ENCODE data around the gene ATP5MC3. TPM values are rescaled to one million over a fixed set of nuclear protein-coding genes. Genes with fewer than 3 reads are reported as not detected.
A peak's percentile ranks its signal among the peaks of the same experiment; 100 is the strongest.
"Not testable (repeated sequence)": the region's sequence is repeated elsewhere in the genome, so short reads cannot be mapped to it uniquely, and the experiment has no call there.

ATP5MC3 gene
- total RNA-seq (10 to 100 TPM; 89.7 to 89.9 TPM), polyA plus RNA-seq (100 to 1,000 TPM; 146 to 238 TPM)
- long read RNA-seq, donor 1, full-length matches to known transcripts, result 43 of 48 reads
- long read RNA-seq, donor 1, partial matches to known transcripts, result 0 of 48 reads
- long read RNA-seq, donor 1, other reads (novel, unspliced or antisense), result 5 of 48 reads
- long read RNA-seq, donor 2, full-length matches to known transcripts, result 20 of 21 reads
- long read RNA-seq, donor 2, partial matches to known transcripts, result 1 of 21 reads
- long read RNA-seq, donor 2, other reads (novel, unspliced or antisense), result 0 of 21 reads

DNA sequence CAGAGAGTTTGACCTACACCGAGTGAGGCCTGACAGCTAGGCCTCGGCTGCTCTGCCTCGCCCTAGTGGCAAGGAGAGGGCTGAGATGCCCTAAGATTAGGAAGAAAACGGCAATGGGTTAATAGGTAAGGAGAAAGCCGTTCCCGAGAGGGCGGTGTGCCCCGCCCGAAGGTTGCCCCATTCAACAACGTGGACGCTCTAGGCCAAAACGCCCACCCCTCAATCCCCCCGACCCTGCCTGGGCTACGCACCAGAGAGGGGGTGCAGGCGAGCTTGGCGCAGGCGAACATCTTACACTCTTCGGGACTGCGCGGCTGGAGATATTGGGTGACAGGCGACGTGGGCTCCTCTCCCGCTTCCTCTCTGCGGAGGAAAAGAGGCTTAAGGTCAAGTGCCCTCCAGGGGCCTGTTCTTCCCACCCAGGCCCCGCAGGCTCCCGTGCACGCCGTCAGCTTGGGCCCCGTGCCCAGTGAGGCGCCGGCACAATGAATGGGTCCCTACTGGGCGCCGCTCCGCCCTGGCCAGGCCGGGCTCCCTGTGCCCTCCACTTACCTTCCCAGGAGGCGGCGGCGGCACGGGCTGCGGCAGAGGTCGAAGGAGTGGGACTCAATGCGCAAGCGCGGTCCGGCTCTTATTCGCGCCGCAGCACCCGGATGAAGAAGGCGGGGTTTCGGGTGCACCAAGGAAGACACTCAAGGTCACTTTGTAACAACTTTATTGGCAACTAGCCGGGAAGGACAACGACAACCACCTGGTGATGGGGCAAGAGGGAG lies at the start of gene ATP5MC3:
ATP5MC3 (minus strand) TSS at position 607 of the 773 bp plus-strand sequence; CDS start at position 290, 317 bp downstream.
- H3K27ac ChIP-seq (ENCODE audit: low read depth in 1 of 2, low read length in 2 of 2), result peak within 1 kb of the TSS; percentile 49 to 65

DNA sequence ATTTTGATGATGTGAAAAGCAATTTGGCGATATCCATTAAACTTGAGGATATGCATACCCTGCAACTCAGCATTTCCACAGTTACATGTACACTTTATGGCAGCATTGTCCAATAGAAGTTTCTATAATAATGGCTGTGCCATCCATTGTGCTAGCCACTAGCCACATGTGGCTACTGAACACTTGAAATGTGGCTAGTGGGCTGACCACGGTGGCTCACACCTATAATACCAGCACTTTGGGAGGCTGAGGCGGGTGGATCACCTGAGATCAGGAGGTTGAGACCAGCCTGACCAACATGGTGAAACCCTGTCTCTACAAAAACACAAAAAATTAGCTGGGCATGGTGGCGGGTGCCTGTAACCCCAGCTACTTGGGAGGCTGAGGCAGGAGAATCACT lies 47.1 kb upstream of the ATP5MC3 start:
- H3K4me3 ChIP-seq (ENCODE audit: low read length in 2 of 2); H3K36me3 ChIP-seq (ENCODE audit: control insufficient read depth in 1 of 2, insufficient read depth in 2 of 2, low read length in 1 of 2); DNase-seq; ATAC-seq (ENCODE audit: low FRiP score); H3K27ac ChIP-seq (ENCODE audit: low read depth in 1 of 2, low read length in 2 of 2); intact Hi-C loops (cut with DNase I); H3K27me3 ChIP-seq (ENCODE audit: control insufficient read depth in 1 of 2, insufficient read depth in 2 of 2, low read length in 1 of 2); H3K4me1 ChIP-seq (ENCODE audit: control insufficient read depth in 1 of 2, insufficient read depth in 2 of 2, low read length in 2 of 2); H3K9me3 ChIP-seq (ENCODE audit: control insufficient read depth, low read length): not testable (repeated sequence)
- 72 to 73% methylated on average over 4 of the region's 4 CpGs for WGBS, 2 donors

More for the DNA sequence above, at the start of gene ATP5MC3:
- Histone ChIP-seq H3K4me1 (ENCODE audit: control insufficient read depth in 1 of 2, insufficient read depth in 2 of 2, low read length in 2 of 2) (no peaks in the 10 kb centered on the region), H3K36me3 (ENCODE audit: control insufficient read depth in 1 of 2, insufficient read depth in 2 of 2, low read length in 1 of 2) (peaks cover 0 to 4% of the 10 kb centered on the region in 2 donors), H3K9me3 (ENCODE audit: control insufficient read depth, low read length) (no peaks in the 10 kb centered on the region), H3K4me3 (ENCODE audit: low read length in 2 of 2) (peak within 1 kb of the TSS; percentile 38 to 79), H3K27me3 (ENCODE audit: control insufficient read depth in 1 of 2, insufficient read depth in 2 of 2, low read length in 1 of 2) (no peaks in the 10 kb centered on the region)
- peak; percentile 97 for ATAC-seq (ENCODE audit: low FRiP score)
- peak; percentile 96 to 98 for DNase-seq
- WGBS, 2 donors, result 1 to 2% methylated on average over 48 to 53 of the region's 53 CpGs
- intact Hi-C loops (cut with DNase I), result loop anchor here in 1 of 2 donors (10.0 kb wide), 1 partner anchor 914 kb away; the partner anchor contains the start of genes HOXD12 and HOXD13

DNA sequence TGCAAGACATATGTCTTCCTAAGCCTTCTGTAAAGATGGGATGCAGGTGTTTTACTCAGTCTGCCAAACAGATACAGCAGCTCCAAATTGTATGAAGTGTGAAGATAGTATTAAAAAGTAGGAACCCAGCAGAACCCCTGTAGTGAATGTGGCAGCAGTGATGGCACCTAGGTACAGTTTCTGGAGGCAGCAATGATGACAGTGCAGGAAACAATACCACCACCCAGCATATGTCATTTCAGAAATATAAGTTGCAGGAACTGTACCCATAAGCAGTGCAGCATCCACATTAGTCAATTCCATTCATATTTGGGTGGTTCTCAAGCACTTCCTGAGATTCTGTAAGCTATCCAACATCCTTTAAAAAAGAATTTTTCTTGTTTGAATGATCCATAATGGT lies 46.7 kb upstream of the ATP5MC3 start:
- DNase-seq, result no peak
- intact Hi-C loops (cut with DNase I), result no loop called here
- ATAC-seq (ENCODE audit: low FRiP score), result no peak

DNA sequence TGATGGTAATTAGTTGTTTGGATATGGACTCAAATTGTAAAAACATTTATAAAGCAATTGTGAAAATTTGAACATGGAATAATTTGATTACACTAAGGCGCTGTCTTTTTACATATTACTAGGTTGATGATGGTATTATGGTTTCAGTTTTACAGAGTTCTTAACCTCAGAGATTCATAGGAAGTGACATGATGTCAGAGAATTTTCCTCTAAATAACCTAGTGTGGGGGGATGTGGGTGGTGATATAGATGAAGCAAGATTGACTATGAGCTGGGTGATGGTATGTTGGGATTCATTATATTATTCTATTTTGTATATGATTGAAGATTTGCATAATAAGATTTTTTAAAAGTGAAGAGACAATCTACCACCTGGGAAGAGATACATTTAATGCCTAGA lies 45.9 kb upstream of the ATP5MC3 start:
- Histone ChIP-seq H3K9me3 (ENCODE audit: control insufficient read depth, low read length) (no peaks in the 10 kb centered on the region), H3K4me1 (ENCODE audit: control insufficient read depth in 1 of 2, insufficient read depth in 2 of 2, low read length in 2 of 2) (no peaks in the 10 kb centered on the region), H3K36me3 (ENCODE audit: control insufficient read depth in 1 of 2, insufficient read depth in 2 of 2, low read length in 1 of 2) (no peaks in the 10 kb centered on the region), H3K27ac (ENCODE audit: low read depth in 1 of 2, low read length in 2 of 2) (no peak overlapping the region), H3K4me3 (ENCODE audit: low read length in 2 of 2) (no peak overlapping the region), H3K27me3 (ENCODE audit: control insufficient read depth in 1 of 2, insufficient read depth in 2 of 2, low read length in 1 of 2) (no peaks in the 10 kb centered on the region)
- intact Hi-C loops (cut with DNase I), result no loop called here
- 90 to 98% methylated on average over 1 of the region's 1 CpG for WGBS, 2 donors
- no peak for ATAC-seq (ENCODE audit: low FRiP score)
- DNase-seq, result no peak

More for the DNA sequence above, 46.7 kb upstream of the ATP5MC3 start:
- Histone ChIP-seq H3K9me3 (ENCODE audit: control insufficient read depth, low read length) (no peaks in the 10 kb centered on the region), H3K4me1 (ENCODE audit: control insufficient read depth in 1 of 2, insufficient read depth in 2 of 2, low read length in 2 of 2) (no peaks in the 10 kb centered on the region), H3K27ac (ENCODE audit: low read depth in 1 of 2, low read length in 2 of 2) (no peak overlapping the region), H3K4me3 (ENCODE audit: low read length in 2 of 2) (no peak overlapping the region), H3K27me3 (ENCODE audit: control insufficient read depth in 1 of 2, insufficient read depth in 2 of 2, low read length in 1 of 2) (no peaks in the 10 kb centered on the region), H3K36me3 (ENCODE audit: control insufficient read depth in 1 of 2, insufficient read depth in 2 of 2, low read length in 1 of 2) (no peaks in the 10 kb centered on the region)

DNA sequence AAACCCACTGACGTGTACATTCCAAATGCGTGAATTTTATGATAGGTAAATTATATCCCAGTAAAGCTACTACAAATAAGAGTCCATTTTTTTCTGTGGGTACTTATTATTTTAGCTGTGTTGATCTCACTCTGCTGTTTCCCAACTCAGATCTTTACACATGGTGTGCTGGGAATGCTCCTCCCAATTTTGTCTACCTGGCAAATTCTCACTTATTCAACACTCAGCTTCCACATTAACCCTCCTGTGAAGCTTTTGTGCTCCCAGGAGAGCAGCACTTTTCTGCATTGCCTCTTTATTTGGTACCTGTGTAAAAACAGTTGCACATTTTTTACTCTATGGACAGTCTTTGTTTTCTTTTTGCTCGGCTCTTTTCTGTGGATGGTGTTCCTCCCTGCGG lies 38.6 kb upstream of the ATP5MC3 start:
- Histone ChIP-seq H3K4me1 (ENCODE audit: control insufficient read depth in 1 of 2, insufficient read depth in 2 of 2, low read length in 2 of 2) (no peaks in the 10 kb centered on the region), H3K4me3 (ENCODE audit: low read length in 2 of 2) (no peak overlapping the region), H3K9me3 (ENCODE audit: control insufficient read depth, low read length) (no peaks in the 10 kb centered on the region), H3K36me3 (ENCODE audit: control insufficient read depth in 1 of 2, insufficient read depth in 2 of 2, low read length in 1 of 2) (no peaks in the 10 kb centered on the region), H3K27me3 (ENCODE audit: control insufficient read depth in 1 of 2, insufficient read depth in 2 of 2, low read length in 1 of 2) (no peaks in the 10 kb centered on the region), H3K27ac (ENCODE audit: low read depth in 1 of 2, low read length in 2 of 2) (no peak overlapping the region)
- no peak for DNase-seq
- WGBS, 2 donors, result 74 to 78% methylated on average over 4 of the region's 4 CpGs
- intact Hi-C loops (cut with DNase I), result no loop called here
- ATAC-seq (ENCODE audit: low FRiP score), result no peak

DNA sequence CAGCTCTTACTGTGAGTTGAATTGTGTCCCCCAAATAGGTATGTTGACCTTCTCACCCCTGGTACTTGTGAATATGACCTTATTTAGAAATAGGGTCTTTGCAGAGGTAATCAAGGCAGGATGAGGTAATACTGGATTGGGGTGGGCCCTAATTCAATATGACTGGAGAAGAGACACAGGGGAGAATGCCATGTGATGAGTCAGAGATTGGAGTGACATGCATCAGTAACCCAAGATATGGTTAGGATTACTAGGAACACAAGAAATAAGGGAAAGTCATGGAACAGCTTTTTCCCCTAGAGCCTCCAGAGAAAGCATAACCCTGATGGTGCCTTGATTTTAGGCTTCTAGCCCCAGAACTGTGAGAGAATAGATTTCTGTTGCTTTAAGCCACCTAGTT lies 37.0 kb upstream of the ATP5MC3 start:
- ATAC-seq (ENCODE audit: low FRiP score) (no peak), DNase-seq (no peak)
- Histone ChIP-seq H3K4me1 (ENCODE audit: control insufficient read depth in 1 of 2, insufficient read depth in 2 of 2, low read length in 2 of 2) (no peaks in the 10 kb centered on the region), H3K27ac (ENCODE audit: low read depth in 1 of 2, low read length in 2 of 2) (no peak overlapping the region), H3K9me3 (ENCODE audit: control insufficient read depth, low read length) (no peaks in the 10 kb centered on the region), H3K4me3 (ENCODE audit: low read length in 2 of 2) (no peak overlapping the region), H3K27me3 (ENCODE audit: control insufficient read depth in 1 of 2, insufficient read depth in 2 of 2, low read length in 1 of 2) (no peaks in the 10 kb centered on the region), H3K36me3 (ENCODE audit: control insufficient read depth in 1 of 2, insufficient read depth in 2 of 2, low read length in 1 of 2) (no peaks in the 10 kb centered on the region)
- intact Hi-C loops (cut with DNase I), result no loop called here

DNA sequence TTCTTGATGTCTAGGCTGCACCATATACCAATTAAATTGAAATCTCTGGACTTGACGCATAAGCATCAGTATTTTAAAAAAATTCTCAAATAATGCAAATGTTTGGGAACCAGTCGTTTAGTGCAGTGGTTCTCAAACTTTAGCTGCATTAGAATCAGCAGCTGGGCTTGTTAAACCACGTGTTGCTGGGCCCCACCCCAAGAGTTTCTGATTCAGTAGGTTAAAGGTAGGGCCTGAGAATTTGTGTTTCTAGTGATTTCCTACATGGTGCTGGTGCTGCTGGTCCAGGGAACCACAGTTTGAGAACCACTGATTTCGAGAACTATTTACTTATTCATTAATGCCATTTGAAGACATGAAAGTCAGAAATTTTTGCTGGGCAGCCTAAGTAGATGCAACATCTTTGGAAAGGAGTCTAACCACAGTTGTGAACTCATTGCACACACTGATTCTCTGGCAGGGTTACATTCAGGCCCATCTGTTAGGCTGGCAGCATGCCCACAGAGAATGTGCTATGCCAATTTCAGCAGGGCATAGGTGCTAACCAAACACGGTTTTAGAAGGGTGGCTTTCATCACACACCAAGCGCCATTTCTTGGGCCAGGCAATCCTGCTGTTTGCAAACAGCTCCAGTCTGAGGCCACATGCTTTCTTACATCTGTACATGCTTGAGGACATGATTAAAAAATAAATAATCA lies 26.4 kb upstream of the ATP5MC3 start:
- no peaks in the 10 kb centered on the region for H3K27me3 ChIP-seq (ENCODE audit: control insufficient read depth in 1 of 2, insufficient read depth in 2 of 2, low read length in 1 of 2)
- DNase-seq, result no peak
- no peak overlapping the region for H3K27ac ChIP-seq (ENCODE audit: low read depth in 1 of 2, low read length in 2 of 2)
- WGBS, 2 donors, result 74 to 78% methylated on average over 6 of the region's 6 CpGs
- no peaks in the 10 kb centered on the region for H3K4me1 ChIP-seq (ENCODE audit: control insufficient read depth in 1 of 2, insufficient read depth in 2 of 2, low read length in 2 of 2)
- ATAC-seq (ENCODE audit: low FRiP score), result no peak
- H3K4me3 ChIP-seq (ENCODE audit: low read length in 2 of 2), result no peak overlapping the region
- intact Hi-C loops (cut with DNase I), result no loop called here
- H3K36me3 ChIP-seq (ENCODE audit: control insufficient read depth in 1 of 2, insufficient read depth in 2 of 2, low read length in 1 of 2), result no peaks in the 10 kb centered on the region
- no peaks in the 10 kb centered on the region for H3K9me3 ChIP-seq (ENCODE audit: control insufficient read depth, low read length)

DNA sequence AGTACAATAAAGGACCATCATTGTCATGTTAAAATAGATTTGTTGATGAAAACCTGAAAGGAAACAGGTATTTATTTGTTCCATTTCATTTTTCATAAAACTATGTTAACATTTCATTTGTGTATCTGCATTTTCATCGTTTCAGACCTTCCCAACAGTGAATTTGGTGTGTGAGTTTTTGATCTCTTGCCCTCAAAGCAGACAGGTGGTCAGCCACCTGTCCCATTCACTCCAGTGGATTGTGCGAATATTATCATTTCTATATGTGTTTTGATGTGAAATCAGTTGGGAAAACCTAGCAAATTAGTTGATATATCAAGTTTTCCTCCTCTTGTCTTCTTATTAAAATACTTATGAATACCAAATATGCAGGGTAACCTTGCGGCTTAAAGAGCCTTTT lies 25.4 kb upstream of the ATP5MC3 start:
- DNase-seq, result no peak
- Histone ChIP-seq H3K27ac (ENCODE audit: low read depth in 1 of 2, low read length in 2 of 2) (no peak overlapping the region), H3K4me3 (ENCODE audit: low read length in 2 of 2) (no peak overlapping the region), H3K9me3 (ENCODE audit: control insufficient read depth, low read length) (no peaks in the 10 kb centered on the region), H3K4me1 (ENCODE audit: control insufficient read depth in 1 of 2, insufficient read depth in 2 of 2, low read length in 2 of 2) (no peaks in the 10 kb centered on the region), H3K27me3 (ENCODE audit: control insufficient read depth in 1 of 2, insufficient read depth in 2 of 2, low read length in 1 of 2) (no peaks in the 10 kb centered on the region), H3K36me3 (ENCODE audit: control insufficient read depth in 1 of 2, insufficient read depth in 2 of 2, low read length in 1 of 2) (no peaks in the 10 kb centered on the region)
- no peak for ATAC-seq (ENCODE audit: low FRiP score)
- WGBS, 2 donors, result 90 to 91% methylated on average over 3 of the region's 3 CpGs
- intact Hi-C loops (cut with DNase I), result no loop called here

Measured in aorta (tissue), 5 donors.